Caco-2 (cell line): Measurements from ENCODE around the gene DCTN2. TPM values are rescaled to one million over a fixed set of nuclear protein-coding genes. Genes with fewer than 3 reads are reported as not detected.

Source experiments
- BruUV-seq: library from RNA; stranded (reverse); fragments of 400-500 nt; replicated peaks from 2 replicates; lab custom pipeline; 2021; lab: Mats Ljungman, UMichigan
- CTCF ChIA-PET: fragments of 300-600 bp; sonication (Branson Sonifier 250); formaldehyde crosslinking; loops from one replicate; lab custom pipeline; 2022; ENCODE audit warnings: antibody characterized with exemption; lab: Charles Lee
- POLR2A ChIA-PET: fragments of 300-600 bp; sonication (Branson Sonifier 250); formaldehyde crosslinking; loops from one replicate; lab custom pipeline; 2022; ENCODE audit warnings: antibody characterized with exemption; lab: Charles Lee
- DNase-seq, 2 experiments: peaks; one replicate each; pipeline versions ENCODE4 v3.0.0 to v3.0.0-alpha.2; 2020 to 2022
- H3K27me3 ChIP-seq: replicated peaks from 2 replicates; pipeline ENCODE4 v1.6.0; 2011; ENCODE audit warnings: low read length; ENCODE audit not compliant: control insufficient read depth, insufficient read depth
- H3K36me3 ChIP-seq: 2 replicates; pipeline ENCODE4 v1.5.1; 2011; ENCODE audit warnings: low read length; ENCODE audit not compliant: control insufficient read depth, insufficient read depth
- H3K4me1 ChIP-seq: fragments of 250-450 bp; sonication (Bioruptor Pico); 2 replicates; pipeline ENCODE4 v1.5.1; 2020; ENCODE audit warnings: mild to moderate bottlenecking
- H3K4me3 ChIP-seq: 2 replicates; pipeline ENCODE4 v1.5.1; 2011; ENCODE audit warnings: low read depth, mild to moderate bottlenecking, control low read depth, low read length
- H3K9me3 ChIP-seq: fragments of 250-450 bp; sonication (Bioruptor Pico); 2 replicates; pipeline ENCODE4 v1.5.1; 2020; ENCODE audit warnings: mild to moderate bottlenecking, moderate library complexity
- H3K27ac Mint-ChIP-seq: one replicate; pipeline ENCODE4 v1.8.0; 2022; ENCODE audit warnings: mixed read lengths; ENCODE audit not compliant: unreplicated experiment
- H3K27me3 Mint-ChIP-seq: one replicate; pipeline ENCODE4 v1.8.0; 2022; ENCODE audit warnings: mixed read lengths; ENCODE audit not compliant: insufficient read depth, unreplicated experiment
- H3K36me3 Mint-ChIP-seq: one replicate; pipeline ENCODE4 v1.8.0; 2022; ENCODE audit warnings: mild to moderate bottlenecking, mixed read lengths; ENCODE audit not compliant: insufficient read depth, unreplicated experiment
- H3K4me1 Mint-ChIP-seq: one replicate; pipeline ENCODE4 v1.8.0; 2022; ENCODE audit warnings: low read depth, mixed read lengths; ENCODE audit not compliant: unreplicated experiment
- H3K4me3 Mint-ChIP-seq: one replicate; pipeline ENCODE4 v1.8.0; 2022; ENCODE audit warnings: mild to moderate bottlenecking, moderate library complexity, mixed read lengths; ENCODE audit not compliant: unreplicated experiment
- H3K9me3 Mint-ChIP-seq: one replicate; pipeline ENCODE4 v1.8.0; 2022; ENCODE audit warnings: mixed read lengths; ENCODE audit not compliant: unreplicated experiment
- intact Hi-C: fragments of 100-400 bp; cut with micrococcal nuclease; formaldehyde crosslinking; loops from one replicate; pipeline ENCODE4 v1.10.0; 2022; ENCODE audit not compliant: unreplicated experiment
- total RNA-seq: library from RNA; stranded (reverse); gene quantifications from 2 replicates; pipeline ENCODE4 v1.2.3, GENCODE V29; 2022
- TF ChIP-seq, protein P1 (sequence below), 2 experiments: fragments of 200-600 bp in 1 of 2; IDR thresholded peaks; 1 replicate in 1 of 2; 2 replicates in 1 of 2; pipeline versions ENCODE4 v1.5.1 to v1.8.0; 2011 to 2022; ENCODE audit warnings: antibody characterized with exemption in 1 of 2, control low read depth in 1 of 2, inconsistent platforms in 1 of 2, low read depth in 1 of 2, low read length in 1 of 2, mild to moderate bottlenecking in 1 of 2, moderate library complexity in 1 of 2; ENCODE audit not compliant: insufficient read depth in 1 of 2, severe bottlenecking in 1 of 2, unreplicated experiment in 1 of 2

DCTN2 gene
- total RNA-seq, 1 experiment from 2014 or later = 94.4 TPM

GRCh38 chr12:57520053-57520818 lies 26.8 kb downstream of the DCTN2 start, which contains the start of gene DDIT3:
TSS of gene DDIT3 (minus strand) at chr12:57520514. CDS start at chr12:57517406, 3,108 bp downstream.
- CTCF ChIA-PET = interaction anchor here (1.2 kb wide), 1 partner anchor 62 kb away, joined by 4 read pairs; no protein-coding TSS in a partner anchor
- Histone ChIP-seq H3K36me3 (peaks cover 6% of the 10 kb centered on the region), H3K27me3 (no peaks in the 10 kb centered on the region), H3K4me3 (peak within 1 kb of the TSS; percentile 71), H3K4me1 (peaks cover 33% of the 10 kb centered on the region), H3K9me3 (no peaks in the 10 kb centered on the region)
- H3K27ac Mint-ChIP-seq = peak within 1 kb of the TSS; percentile 94
- H3K4me1 Mint-ChIP-seq = peaks cover 29% of the 10 kb centered on the region
- POLR2A ChIA-PET = interaction anchor here (0.5 to 1.6 kb wide), 5 partner anchors 20 to 184 kb away, joined by 3 to 6 read pairs (median 3); partner anchors contain the start of gene DCTN2
- TF ChIP-seq, protein P1, sequence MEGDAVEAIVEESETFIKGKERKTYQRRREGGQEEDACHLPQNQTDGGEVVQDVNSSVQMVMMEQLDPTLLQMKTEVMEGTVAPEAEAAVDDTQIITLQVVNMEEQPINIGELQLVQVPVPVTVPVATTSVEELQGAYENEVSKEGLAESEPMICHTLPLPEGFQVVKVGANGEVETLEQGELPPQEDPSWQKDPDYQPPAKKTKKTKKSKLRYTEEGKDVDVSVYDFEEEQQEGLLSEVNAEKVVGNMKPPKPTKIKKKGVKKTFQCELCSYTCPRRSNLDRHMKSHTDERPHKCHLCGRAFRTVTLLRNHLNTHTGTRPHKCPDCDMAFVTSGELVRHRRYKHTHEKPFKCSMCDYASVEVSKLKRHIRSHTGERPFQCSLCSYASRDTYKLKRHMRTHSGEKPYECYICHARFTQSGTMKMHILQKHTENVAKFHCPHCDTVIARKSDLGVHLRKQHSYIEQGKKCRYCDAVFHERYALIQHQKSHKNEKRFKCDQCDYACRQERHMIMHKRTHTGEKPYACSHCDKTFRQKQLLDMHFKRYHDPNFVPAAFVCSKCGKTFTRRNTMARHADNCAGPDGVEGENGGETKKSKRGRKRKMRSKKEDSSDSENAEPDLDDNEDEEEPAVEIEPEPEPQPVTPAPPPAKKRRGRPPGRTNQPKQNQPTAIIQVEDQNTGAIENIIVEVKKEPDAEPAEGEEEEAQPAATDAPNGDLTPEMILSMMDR (IDR thresholded peaks at IDR 0.05; ENCODE audit: insufficient read depth in 1 of 2, low read depth in 1 of 2, low read length in 1 of 2, severe bottlenecking in 1 of 2, unreplicated experiment in 1 of 2) = no peak
- intact Hi-C loops = loop anchor here (5.0 kb wide), 2 partner anchors 102 to 207 kb away; no protein-coding TSS in a partner anchor
- H3K9me3 Mint-ChIP-seq = no peaks in the 10 kb centered on the region
- H3K4me3 Mint-ChIP-seq = peak within 1 kb of the TSS; percentile 86
- DNase-seq = peak; percentile 99
- peaks cover 94% of the 10 kb centered on the region for H3K36me3 Mint-ChIP-seq
- TSS peak; percentile 58 for BruUV-seq
- H3K27me3 Mint-ChIP-seq = no peaks in the 10 kb centered on the region

DNA sequence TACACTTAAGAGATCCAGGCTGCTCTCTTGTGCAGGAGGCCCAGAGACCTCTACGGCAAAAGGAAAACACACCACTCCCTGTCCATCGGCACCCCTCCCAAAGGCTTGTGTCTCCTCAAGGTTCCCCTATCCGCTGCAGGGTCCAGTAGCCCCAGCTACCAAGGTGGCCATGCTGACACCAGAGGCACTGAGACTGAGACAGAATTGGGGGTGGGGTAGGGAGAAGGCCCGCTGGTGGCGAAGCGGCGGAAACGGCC lies 27.3 kb downstream of the DCTN2 start:
- no TSS peak for BruUV-seq
- ChIA-PET CTCF (interaction anchor here (1.2 kb wide), 1 partner anchor 61 kb away, joined by 4 read pairs; no protein-coding TSS in a partner anchor), POLR2A (interaction anchor here (1.4 to 1.6 kb wide), 2 partner anchors 27 to 31 kb away, joined by 5 to 6 read pairs; partner anchors contain the start of gene DCTN2)
- peak; percentile 70 to 71 for DNase-seq
- Mint-ChIP-seq H3K36me3 (peaks cover 94% of the 10 kb centered on the region), H3K9me3 (no peaks in the 10 kb centered on the region), H3K27me3 (no peaks in the 10 kb centered on the region), H3K27ac (peak overlapping the region; percentile 94), H3K4me3 (peak overlapping the region; percentile 86), H3K4me1 (peaks cover 29% of the 10 kb centered on the region)
- intact Hi-C loops = loop anchor here (5.0 kb wide), 2 partner anchors 103 to 208 kb away; no protein-coding TSS in a partner anchor
- Histone ChIP-seq H3K27me3 (no peaks in the 10 kb centered on the region), H3K36me3 (peaks cover 4% of the 10 kb centered on the region), H3K4me1 (peaks cover 30% of the 10 kb centered on the region), H3K9me3 (no peaks in the 10 kb centered on the region), H3K4me3 (peak overlapping the region; percentile 71)
- TF ChIP-seq, protein P1 (IDR thresholded peaks at IDR 0.05; ENCODE audit: insufficient read depth in 1 of 2, low read depth in 1 of 2, low read length in 1 of 2, severe bottlenecking in 1 of 2, unreplicated experiment in 1 of 2) = no peak

GRCh38 chr12:57518920-57519795 lies 27.8 kb downstream of the DCTN2 start:
- peak overlapping the region; percentile 94 for H3K27ac Mint-ChIP-seq
- TF ChIP-seq, protein P1 (IDR thresholded peaks at IDR 0.05; ENCODE audit: insufficient read depth in 1 of 2, low read depth in 1 of 2, low read length in 1 of 2, severe bottlenecking in 1 of 2, unreplicated experiment in 1 of 2) = no peak
- CTCF ChIA-PET = no interaction called here
- peaks cover 24% of the 10 kb centered on the region for H3K4me1 Mint-ChIP-seq
- H3K27me3 Mint-ChIP-seq = no peaks in the 10 kb centered on the region
- POLR2A ChIA-PET = no interaction called here
- no TSS peak for BruUV-seq
- Histone ChIP-seq H3K4me3 (peak overlapping the region; percentile 71), H3K9me3 (no peaks in the 10 kb centered on the region), H3K36me3 (peaks cover 4% of the 10 kb centered on the region), H3K27me3 (no peaks in the 10 kb centered on the region), H3K4me1 (peaks cover 25% of the 10 kb centered on the region)
- no peaks in the 10 kb centered on the region for H3K9me3 Mint-ChIP-seq
- DNase-seq = peak; percentile 74 to 75
- intact Hi-C loops = no loop called here
- peak overlapping the region; percentile 86 for H3K4me3 Mint-ChIP-seq
- peaks cover 98% of the 10 kb centered on the region for H3K36me3 Mint-ChIP-seq
